NCI-H2227 (cell line): ENCODE measurements around the gene SCAPER.

ENCODE experiments used
- DNase-seq: peaks from one replicate; lab custom pipeline; 2025; ENCODE audit not compliant: unreplicated experiment; lab: John Stamatoyannopoulos, UW

Gene SCAPER

GRCh38 chr15:76376029-76376428 is 529.1 kb downstream of the SCAPER start:
- no peak for DNase-seq

GRCh38 chr15:76368122-76368621 is 537.0 kb downstream of the SCAPER start:
- DNase-seq, result no peak

GRCh38 chr15:76366714-76367113 is 538.4 kb downstream of the SCAPER start:
- DNase-seq, result no peak

GRCh38 chr15:76363251-76363650 is 541.9 kb downstream of the SCAPER start:
- no peak for DNase-seq

- no peak for DNase-seq
Observed at GRCh38 chr15:76360416-76360815, 544.7 kb downstream of the SCAPER start.

- no peak for DNase-seq
Observed at GRCh38 chr15:76359152-76359551, 546.0 kb downstream of the SCAPER start.

- DNase-seq, result no peak
Observed at GRCh38 chr15:76358453-76358852, 546.7 kb downstream of the SCAPER start.

- DNase-seq, result no peak
Observed at GRCh38 chr15:76354823-76355440, 550.2 kb downstream of the SCAPER start.

GRCh38 chr15:76353903-76354302 is 551.2 kb downstream of the SCAPER start:
- no peak for DNase-seq

- no peak for DNase-seq
Observed at GRCh38 chr15:76353023-76353577, 552.0 kb downstream of the SCAPER start.

- DNase-seq, result no peak
Observed at GRCh38 chr15:76349301-76350070, 555.7 kb downstream of the SCAPER start.

- no peak for DNase-seq
Observed at GRCh38 chr15:76347482-76348055, 557.6 kb downstream of the SCAPER start.

GRCh38 chr15:76346669-76347481 is 558.3 kb downstream of the SCAPER start:
- DNase-seq, result peak; percentile 33

- DNase-seq, result no peak
Observed at GRCh38 chr15:76345880-76346668, 559.1 kb downstream of the SCAPER start.

- no peak for DNase-seq
Observed at GRCh38 chr15:76345583-76345879, 559.6 kb downstream of the SCAPER start.

- no peak for DNase-seq
Observed at GRCh38 chr15:76344893-76345582, 560.1 kb downstream of the SCAPER start.

- no peak for DNase-seq
Observed at GRCh38 chr15:76343313-76343996, 561.7 kb downstream of the SCAPER start.

GRCh38 chr15:76342382-76343201 is 562.5 kb downstream of the SCAPER start:
- no peak for DNase-seq

- DNase-seq, result no peak
Observed at GRCh38 chr15:76342058-76342381, 563.1 kb downstream of the SCAPER start.
